Keratinocyte (primary cell): ENCODE data around the gene TSR1.

ENCODE experiments used
- EZH2 ChIP-seq: IDR thresholded peaks from one replicate; pipeline ENCODE4 v1.6.1; 2012; ENCODE audit warnings: inconsistent platforms, mild to moderate bottlenecking, low read length, moderate library complexity
- TF ChIP-seq, protein P1 (sequence below), 3 experiments: IDR thresholded peaks in 1 of 3; conservative IDR thresholded peaks in 1 of 3; optimal IDR thresholded peaks in 1 of 3; 2 replicates in 2 of 3; 3 replicates in 1 of 3; pipeline versions ENCODE3 to v1.5.1; 2011; ENCODE audit warnings: low read length in 3 of 3, mild to moderate bottlenecking in 3 of 3, moderate library complexity in 2 of 3, control low read depth in 1 of 3, inconsistent platforms in 1 of 3; ENCODE audit not compliant: insufficient read depth in 2 of 3; ENCODE audit errors: extremely low read depth in 1 of 3

DNA sequence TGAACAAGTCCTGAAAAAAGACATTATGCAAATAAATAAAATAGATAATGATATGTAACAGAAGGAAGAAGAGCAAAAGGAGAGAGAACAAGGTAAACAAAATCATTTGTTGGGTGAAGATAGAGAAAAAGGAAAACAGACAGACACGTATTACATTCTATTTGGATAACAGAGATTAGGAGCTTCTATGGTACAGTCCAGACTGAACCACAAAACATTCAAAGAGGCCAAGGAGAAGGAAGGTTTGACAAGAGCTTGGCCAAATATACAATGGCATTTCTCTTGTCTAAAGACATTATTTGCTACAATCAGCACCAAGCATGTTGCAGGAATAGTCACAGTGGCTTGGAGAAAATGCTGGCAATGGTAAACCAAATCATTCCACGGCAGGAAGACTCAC is 61.8 kb downstream of the TSR1 start:
- TF ChIP-seq, protein P1, sequence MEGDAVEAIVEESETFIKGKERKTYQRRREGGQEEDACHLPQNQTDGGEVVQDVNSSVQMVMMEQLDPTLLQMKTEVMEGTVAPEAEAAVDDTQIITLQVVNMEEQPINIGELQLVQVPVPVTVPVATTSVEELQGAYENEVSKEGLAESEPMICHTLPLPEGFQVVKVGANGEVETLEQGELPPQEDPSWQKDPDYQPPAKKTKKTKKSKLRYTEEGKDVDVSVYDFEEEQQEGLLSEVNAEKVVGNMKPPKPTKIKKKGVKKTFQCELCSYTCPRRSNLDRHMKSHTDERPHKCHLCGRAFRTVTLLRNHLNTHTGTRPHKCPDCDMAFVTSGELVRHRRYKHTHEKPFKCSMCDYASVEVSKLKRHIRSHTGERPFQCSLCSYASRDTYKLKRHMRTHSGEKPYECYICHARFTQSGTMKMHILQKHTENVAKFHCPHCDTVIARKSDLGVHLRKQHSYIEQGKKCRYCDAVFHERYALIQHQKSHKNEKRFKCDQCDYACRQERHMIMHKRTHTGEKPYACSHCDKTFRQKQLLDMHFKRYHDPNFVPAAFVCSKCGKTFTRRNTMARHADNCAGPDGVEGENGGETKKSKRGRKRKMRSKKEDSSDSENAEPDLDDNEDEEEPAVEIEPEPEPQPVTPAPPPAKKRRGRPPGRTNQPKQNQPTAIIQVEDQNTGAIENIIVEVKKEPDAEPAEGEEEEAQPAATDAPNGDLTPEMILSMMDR (optimal IDR thresholded peaks at IDR 0.05 in 1 of 3, IDR thresholded peaks at IDR 0.05 in 1 of 3, conservative IDR thresholded peaks at IDR 0.05 in 1 of 3; ENCODE audit: extremely low read depth in 1 of 3, insufficient read depth in 2 of 3, low read length in 3 of 3), result no peak
- TF ChIP-seq EZH2, result no peak
